ENCODE results near the gene ANKRD17.
"Not testable (repeated sequence)": the region's sequence is repeated elsewhere in the genome, so short reads cannot be mapped to it uniquely, and the experiment has no call there.

The ANKRD17 gene

GRCh38 chr4:73247100-73247499 is 11.5 kb downstream of the ANKRD17 start:
- no peak for DNase-seq

- no peak for DNase-seq
These were observed 12.6 kb downstream of the ANKRD17 start for GRCh38 chr4:73245955-73246354.

GRCh38 chr4:73244945-73245601 is 13.5 kb downstream of the ANKRD17 start:
- no peak for DNase-seq

- DNase-seq, result no peak
These were observed 21.6 kb downstream of the ANKRD17 start for GRCh38 chr4:73237044-73237443.

GRCh38 chr4:73236151-73236550 is 22.4 kb downstream of the ANKRD17 start:
- no peak for DNase-seq

GRCh38 chr4:73234712-73235111 is 23.9 kb downstream of the ANKRD17 start:
- DNase-seq, result no peak

GRCh38 chr4:73231518-73232487 is 26.8 kb downstream of the ANKRD17 start:
- no peak for DNase-seq

- DNase-seq, result no peak
These were observed 27.6 kb downstream of the ANKRD17 start for GRCh38 chr4:73230865-73231517.

- DNase-seq, result not testable (repeated sequence)
These were observed 29.8 kb downstream of the ANKRD17 start for GRCh38 chr4:73228800-73229199.

- no peak for DNase-seq
These were observed 33.7 kb downstream of the ANKRD17 start for GRCh38 chr4:73224886-73225285.

GRCh38 chr4:73223258-73223650 is 35.3 kb downstream of the ANKRD17 start:
- DNase-seq, result no peak

- DNase-seq, result peak; percentile 76 to 89
These were observed 35.9 kb downstream of the ANKRD17 start for GRCh38 chr4:73222466-73223257.

- no peak for DNase-seq
These were observed 36.9 kb downstream of the ANKRD17 start for GRCh38 chr4:73221734-73222133.

- no peak for DNase-seq
These were observed 37.8 kb downstream of the ANKRD17 start for GRCh38 chr4:73220815-73221214.

- no peak for DNase-seq
These were observed 44.5 kb downstream of the ANKRD17 start for GRCh38 chr4:73213916-73214653.

- DNase-seq, result no peak
These were observed 45.4 kb downstream of the ANKRD17 start for GRCh38 chr4:73212982-73213730.

- no peak for DNase-seq
These were observed 46.6 kb downstream of the ANKRD17 start for GRCh38 chr4:73211968-73212367.

- DNase-seq, result no peak
These were observed 50.2 kb downstream of the ANKRD17 start for GRCh38 chr4:73208376-73208775.

- DNase-seq, result no peak
These were observed 52.4 kb downstream of the ANKRD17 start for GRCh38 chr4:73206236-73206635.

- no peak for DNase-seq
These were observed 53.1 kb downstream of the ANKRD17 start for GRCh38 chr4:73205482-73205881.

GRCh38 chr4:73203976-73204375 is 54.6 kb downstream of the ANKRD17 start:
- not testable (repeated sequence) for DNase-seq
